Natural killer cell (primary cell): ENCODE results near the gene DUSP18. TPM values are rescaled to one million over a fixed set of nuclear protein-coding genes. Genes with fewer than 3 reads are reported as not detected.

Source experiments
- ATAC-seq, 3 donors: fragments of 150-1000 bp in 2 of 3; fragments of 200-7000 bp in 1 of 3; cut with Tn5 transposase; 1 replicate in 1 of 3; 2 replicates in 2 of 3; pipeline ENCODE4 v1.10.0; 2021; ENCODE audit warnings: mild to moderate bottlenecking in 2 of 3, moderate library complexity in 2 of 3
- DNase-seq, 2 donors: peaks; one replicate each; pipeline versions ENCODE4 v3.0.0 to v3.0.0-alpha.2; 2013 to 2021; ENCODE audit warnings: mixed read lengths in 1 of 2
- H3K27ac ChIP-seq: one replicate; pipeline ENCODE4 v1.5.1; 2013; ENCODE audit warnings: mild to moderate bottlenecking, low read length
- H3K27me3 ChIP-seq: one replicate; pipeline ENCODE4 v1.6.1; 2013; ENCODE audit warnings: low read length; ENCODE audit not compliant: control insufficient read depth, insufficient read depth
- H3K36me3 ChIP-seq: one replicate; pipeline ENCODE4 v1.6.1; 2013; ENCODE audit warnings: low read length; ENCODE audit not compliant: control insufficient read depth, insufficient read depth
- H3K4me1 ChIP-seq: one replicate; pipeline ENCODE4 v1.6.1; 2013; ENCODE audit warnings: low read length; ENCODE audit not compliant: control insufficient read depth, insufficient read depth
- H3K4me3 ChIP-seq: one replicate; pipeline ENCODE4 v1.5.1; 2013; ENCODE audit warnings: low read length
- H3K9me3 ChIP-seq: one replicate; pipeline ENCODE4 v1.6.1; 2013; ENCODE audit warnings: low read length; ENCODE audit not compliant: control insufficient read depth, insufficient read depth
- H3K27ac Mint-ChIP-seq, 2 donors: one replicate each; pipeline ENCODE4 v1.8.0; 2022; ENCODE audit warnings: mild to moderate bottlenecking in 2 of 2, mixed read lengths in 2 of 2, moderate library complexity in 1 of 2
- H3K27me3 Mint-ChIP-seq, 2 donors: one replicate each; pipeline ENCODE4 v1.8.0; 2022; ENCODE audit warnings: low read depth in 2 of 2, mixed read lengths in 2 of 2
- H3K36me3 Mint-ChIP-seq: one replicate; pipeline ENCODE4 v1.8.0; 2022; ENCODE audit warnings: mixed read lengths
- H3K4me1 Mint-ChIP-seq, 2 donors: one replicate each; pipeline ENCODE4 v1.8.0; 2022; ENCODE audit warnings: mixed read lengths in 2 of 2
- H3K4me3 Mint-ChIP-seq: one replicate; pipeline ENCODE4 v1.8.0; 2022; ENCODE audit warnings: mild to moderate bottlenecking, moderate library complexity, mixed read lengths
- H3K9me3 Mint-ChIP-seq, 2 donors: one replicate each; pipeline ENCODE4 v1.8.0; 2022; ENCODE audit warnings: mixed read lengths in 2 of 2
- WGBS: methylation state at CpG from one replicate; pipeline ENCODE4 v1.1.7; 2013; ENCODE audit warnings: missing lambda C conversion rate; ENCODE audit not compliant: insufficient coverage; 5-methylcytosine and 5-hydroxymethylcytosine counted together
- intact Hi-C: fragments of 100-400 bp; cut with micrococcal nuclease; formaldehyde crosslinking; loops from one replicate; pipeline ENCODE4 v1.14.2; 2022
- total RNA-seq, 4 donors: library from RNA; stranded (reverse); fragments of 120-200 nt in 1 of 4; gene quantifications; one replicate each; pipeline versions ENCODE4 v1.2.3 to v1.2.4, GENCODE V29; 2013 to 2022
- TF ChIP-seq, protein P1 (sequence below): fragments of 200-600 bp; IDR thresholded peaks from one replicate; pipeline ENCODE4 v1.8.0; 2022; ENCODE audit warnings: antibody characterized with exemption

Gene DUSP18
- total RNA-seq, 3 donors from 2014 or later (not counting 1 experiment from before 2014, with no cell fraction given), result 10.2 to 12.8 (median 10.5) TPM

DNA sequence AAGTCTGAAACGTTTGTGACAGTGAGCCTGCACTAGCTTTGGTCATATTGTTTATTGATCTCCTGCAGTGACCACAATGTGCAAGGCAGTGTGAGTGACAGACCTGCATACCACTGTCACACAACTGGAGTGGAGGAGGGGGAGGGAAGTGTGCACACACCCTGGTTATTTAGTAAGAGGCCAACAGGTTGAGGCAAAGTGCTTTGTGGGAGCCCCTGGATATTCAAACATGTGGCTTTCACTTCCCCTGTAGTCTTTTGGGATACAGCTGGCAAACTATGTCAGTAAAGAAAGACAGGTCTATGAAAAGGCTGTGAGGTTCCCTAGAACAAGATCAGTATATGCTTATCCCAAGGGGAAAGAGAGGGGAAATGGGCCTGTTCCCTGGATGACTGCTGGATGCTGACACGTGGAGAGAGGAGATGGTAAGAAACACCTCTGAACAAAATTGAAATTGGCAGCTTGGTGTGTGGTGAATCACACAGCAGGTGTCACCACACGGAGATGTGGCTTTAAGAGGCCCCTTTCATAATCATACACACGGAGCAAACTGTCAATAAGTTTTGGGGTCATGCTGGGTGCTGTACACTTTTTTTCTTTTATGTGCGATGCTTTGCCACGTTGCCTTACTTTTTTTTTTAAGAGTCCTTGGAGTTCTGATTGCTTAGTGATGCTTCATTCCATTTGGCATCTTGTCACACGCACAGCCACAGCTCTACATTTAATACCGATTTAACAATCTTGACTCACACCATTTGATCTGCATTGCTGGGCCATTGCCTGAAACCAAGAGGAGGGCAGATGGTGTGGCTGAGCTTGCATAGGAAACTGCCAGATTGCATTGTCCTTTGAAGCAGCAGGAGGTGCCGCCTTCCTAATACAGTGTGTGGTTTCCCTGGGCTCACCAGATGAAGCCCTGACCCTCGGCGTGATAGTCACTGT lies 38.3 kb upstream of the DUSP18 start:
- Mint-ChIP-seq H3K27ac (no peak overlapping the region), H3K9me3 (no peaks in the 10 kb centered on the region), H3K27me3 (peaks cover 0 to 3% of the 10 kb centered on the region in 2 donors), H3K4me1 (peaks cover 8 to 16% of the 10 kb centered on the region in 2 donors), H3K4me3 (no peak overlapping the region), H3K36me3 (no peaks in the 10 kb centered on the region)
- Histone ChIP-seq H3K27me3 (no peaks in the 10 kb centered on the region), H3K27ac (no peak overlapping the region), H3K36me3 (no peaks in the 10 kb centered on the region), H3K9me3 (no peaks in the 10 kb centered on the region), H3K4me1 (peaks cover 10% of the 10 kb centered on the region), H3K4me3 (no peak overlapping the region)
- peak in 1 of 2 donors; percentile 28 for DNase-seq
- TF ChIP-seq, protein P1, sequence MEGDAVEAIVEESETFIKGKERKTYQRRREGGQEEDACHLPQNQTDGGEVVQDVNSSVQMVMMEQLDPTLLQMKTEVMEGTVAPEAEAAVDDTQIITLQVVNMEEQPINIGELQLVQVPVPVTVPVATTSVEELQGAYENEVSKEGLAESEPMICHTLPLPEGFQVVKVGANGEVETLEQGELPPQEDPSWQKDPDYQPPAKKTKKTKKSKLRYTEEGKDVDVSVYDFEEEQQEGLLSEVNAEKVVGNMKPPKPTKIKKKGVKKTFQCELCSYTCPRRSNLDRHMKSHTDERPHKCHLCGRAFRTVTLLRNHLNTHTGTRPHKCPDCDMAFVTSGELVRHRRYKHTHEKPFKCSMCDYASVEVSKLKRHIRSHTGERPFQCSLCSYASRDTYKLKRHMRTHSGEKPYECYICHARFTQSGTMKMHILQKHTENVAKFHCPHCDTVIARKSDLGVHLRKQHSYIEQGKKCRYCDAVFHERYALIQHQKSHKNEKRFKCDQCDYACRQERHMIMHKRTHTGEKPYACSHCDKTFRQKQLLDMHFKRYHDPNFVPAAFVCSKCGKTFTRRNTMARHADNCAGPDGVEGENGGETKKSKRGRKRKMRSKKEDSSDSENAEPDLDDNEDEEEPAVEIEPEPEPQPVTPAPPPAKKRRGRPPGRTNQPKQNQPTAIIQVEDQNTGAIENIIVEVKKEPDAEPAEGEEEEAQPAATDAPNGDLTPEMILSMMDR, result no peak
- intact Hi-C loops, result no loop called here
- 43% methylated on average over 11 of the region's 11 CpGs for WGBS
- peak in 1 of 3 donors; percentile 21 for ATAC-seq

- no peaks in the 10 kb centered on the region for H3K27me3 ChIP-seq
- intact Hi-C loops, result no loop called here
- H3K4me1 Mint-ChIP-seq, result peaks cover 2 to 9% of the 10 kb centered on the region in 2 donors
- H3K36me3 ChIP-seq, result no peaks in the 10 kb centered on the region
- ATAC-seq, result no peak
- H3K36me3 Mint-ChIP-seq, result no peaks in the 10 kb centered on the region
- no peak for DNase-seq
- H3K4me1 ChIP-seq, result peaks cover 10% of the 10 kb centered on the region
- WGBS, result 94% methylated on average over 5 of the region's 5 CpGs
- H3K27ac Mint-ChIP-seq, result no peak overlapping the region
- TF ChIP-seq, protein P1, result no peak
- no peaks in the 10 kb centered on the region for H3K9me3 Mint-ChIP-seq
- peaks cover 0 to 3% of the 10 kb centered on the region in 2 donors for H3K27me3 Mint-ChIP-seq
- no peaks in the 10 kb centered on the region for H3K9me3 ChIP-seq
- no peak overlapping the region for H3K4me3 Mint-ChIP-seq
- no peak overlapping the region for H3K4me3 ChIP-seq
- no peak overlapping the region for H3K27ac ChIP-seq
These were observed 37.3 kb upstream of the DUSP18 start for GRCh38 chr22:30704978-30705377.

GRCh38 chr22:30702856-30703255 lies 35.2 kb upstream of the DUSP18 start:
- intact Hi-C loops, result no loop called here
- Mint-ChIP-seq H3K27me3 (peaks cover 0 to 5% of the 10 kb centered on the region in 2 donors), H3K27ac (no peak overlapping the region), H3K9me3 (no peaks in the 10 kb centered on the region), H3K4me1 (peaks cover 0 to 6% of the 10 kb centered on the region in 2 donors), H3K36me3 (no peaks in the 10 kb centered on the region), H3K4me3 (no peak overlapping the region)
- WGBS, result 86% methylated on average over 1 of the region's 1 CpG
- Histone ChIP-seq H3K36me3 (no peaks in the 10 kb centered on the region), H3K4me3 (no peak overlapping the region), H3K4me1 (peaks cover 3% of the 10 kb centered on the region), H3K27me3 (no peaks in the 10 kb centered on the region), H3K27ac (no peak overlapping the region), H3K9me3 (no peaks in the 10 kb centered on the region)
- DNase-seq (no peak), ATAC-seq (no peak)
- TF ChIP-seq, protein P1, result no peak
